Activated CD8-positive, alpha-beta memory T cell treated with anti-CD3 and anti-CD28 coated beads for 24 hours (primary cell): ENCODE measurements around the gene DPEP2.
"Not testable (repeated sequence)": the region's sequence is repeated elsewhere in the genome, so short reads cannot be mapped to it uniquely, and the experiment has no call there.

ENCODE experiments used
- DNase-seq: peaks from one replicate; pipeline ENCODE4 v3.0.0-alpha.2; 2020

The DPEP2 gene

GRCh38 chr16:67972285-67972684, 27.0 kb downstream of the DPEP2 start:
- not testable (repeated sequence) for DNase-seq

DNA sequence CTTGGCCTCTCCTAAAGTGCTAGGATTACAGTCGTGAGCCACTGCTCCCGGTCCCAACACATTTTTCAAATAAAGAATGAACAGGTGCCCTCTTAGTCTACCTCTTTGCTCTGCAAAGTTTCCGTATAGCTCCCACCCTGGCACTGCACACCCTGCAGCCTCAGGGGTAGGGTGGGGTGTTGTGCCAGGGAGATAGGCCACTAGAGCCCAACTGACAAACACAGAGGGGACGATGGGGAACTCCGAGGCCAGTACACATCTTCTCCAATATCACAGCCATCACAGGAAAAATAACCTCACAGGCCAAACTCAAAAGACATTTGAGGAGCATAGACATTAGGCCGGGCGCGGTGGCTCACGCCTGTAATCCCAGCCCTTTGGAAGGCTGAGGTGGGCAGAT, 28.2 kb downstream of the DPEP2 start:
- no peak for DNase-seq

DNA sequence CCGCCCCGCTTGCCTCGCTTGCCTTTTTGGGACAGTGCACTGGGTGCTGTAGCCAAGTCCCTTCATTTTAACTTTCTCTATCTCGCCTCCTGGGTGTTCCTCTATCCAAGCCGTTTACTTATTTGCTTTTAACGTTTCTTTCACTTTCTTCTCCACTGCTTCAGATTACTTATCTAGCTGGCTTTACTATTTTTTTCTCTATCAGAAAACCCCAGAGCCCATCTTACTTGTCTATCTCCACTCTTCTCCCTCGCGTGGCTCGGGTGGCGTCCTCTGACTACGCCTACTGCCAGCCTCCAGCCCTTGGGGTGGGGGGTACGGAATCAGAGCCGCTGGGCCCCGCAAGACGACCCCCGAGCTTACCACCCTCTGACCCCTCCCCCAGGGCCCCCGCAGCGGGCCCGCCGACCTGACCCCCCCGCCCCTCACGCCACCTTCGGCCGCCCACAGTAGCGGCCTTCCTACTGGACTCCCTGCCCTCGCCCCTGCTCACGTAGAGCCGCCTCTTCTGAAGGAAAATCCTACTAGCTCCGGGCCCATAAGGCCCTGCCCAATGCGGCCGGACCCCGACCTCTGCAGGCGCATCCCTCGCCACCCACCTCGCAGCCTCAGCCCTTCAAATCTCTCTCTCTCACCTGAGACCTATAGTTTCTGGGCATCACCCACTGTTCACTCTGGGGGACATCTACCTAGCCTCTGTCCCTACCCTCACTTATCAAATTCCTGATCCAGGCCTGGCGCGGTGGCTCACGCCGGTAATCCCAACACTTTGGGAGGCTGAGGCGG, 29.8 kb downstream of the DPEP2 start:
- DNase-seq: no peak

GRCh38 chr16:67968400-67969253, 30.7 kb downstream of the DPEP2 start, which contains the start of gene SLC12A4:
Gene SLC12A4 (minus strand): TSS chr16:67968637. CDS start chr16:67968553, 84 bp downstream.
- DNase-seq: peak; percentile 96

GRCh38 chr16:67967958-67968399, 31.3 kb downstream of the DPEP2 start:
- peak; percentile 70 for DNase-seq

GRCh38 chr16:67967183-67967957, 31.9 kb downstream of the DPEP2 start:
- peak; percentile 69 for DNase-seq

DNA sequence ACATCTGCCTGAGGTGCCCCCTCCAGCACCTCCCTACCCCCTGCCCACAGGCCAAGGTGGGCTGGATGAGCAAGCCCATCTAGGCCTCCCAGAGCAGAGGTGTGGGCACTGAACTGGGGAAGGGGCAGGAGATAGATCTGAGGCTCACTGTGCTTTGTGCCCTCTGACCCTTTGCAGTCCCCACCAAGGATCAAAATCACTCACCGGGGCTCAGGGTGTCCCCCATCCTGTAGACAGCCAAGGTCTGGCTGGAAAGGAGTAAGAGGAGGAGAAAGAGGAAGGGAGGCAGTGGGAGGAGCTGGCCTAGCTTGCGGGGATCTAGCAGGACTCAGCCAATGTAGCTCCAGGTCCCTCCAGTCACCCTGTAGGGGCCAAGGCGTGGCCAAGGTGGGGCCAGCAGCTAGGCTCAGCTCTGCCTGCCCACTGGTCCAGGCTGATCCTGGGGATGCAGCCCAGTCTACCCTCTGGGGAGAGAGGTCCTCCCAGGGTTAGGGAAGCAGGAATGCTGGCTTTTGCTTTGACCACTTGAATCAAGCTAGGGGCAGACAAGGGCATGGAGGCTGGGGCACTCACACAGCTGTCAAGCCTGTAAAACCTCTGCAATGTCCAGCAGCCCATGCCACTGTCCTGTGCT, 32.6 kb downstream of the DPEP2 start:
- no peak for DNase-seq

- no peak for DNase-seq
These were observed 33.4 kb downstream of the DPEP2 start for GRCh38 chr16:67965668-67966548.

GRCh38 chr16:67964477-67965131, 34.7 kb downstream of the DPEP2 start:
- DNase-seq: no peak

DNA sequence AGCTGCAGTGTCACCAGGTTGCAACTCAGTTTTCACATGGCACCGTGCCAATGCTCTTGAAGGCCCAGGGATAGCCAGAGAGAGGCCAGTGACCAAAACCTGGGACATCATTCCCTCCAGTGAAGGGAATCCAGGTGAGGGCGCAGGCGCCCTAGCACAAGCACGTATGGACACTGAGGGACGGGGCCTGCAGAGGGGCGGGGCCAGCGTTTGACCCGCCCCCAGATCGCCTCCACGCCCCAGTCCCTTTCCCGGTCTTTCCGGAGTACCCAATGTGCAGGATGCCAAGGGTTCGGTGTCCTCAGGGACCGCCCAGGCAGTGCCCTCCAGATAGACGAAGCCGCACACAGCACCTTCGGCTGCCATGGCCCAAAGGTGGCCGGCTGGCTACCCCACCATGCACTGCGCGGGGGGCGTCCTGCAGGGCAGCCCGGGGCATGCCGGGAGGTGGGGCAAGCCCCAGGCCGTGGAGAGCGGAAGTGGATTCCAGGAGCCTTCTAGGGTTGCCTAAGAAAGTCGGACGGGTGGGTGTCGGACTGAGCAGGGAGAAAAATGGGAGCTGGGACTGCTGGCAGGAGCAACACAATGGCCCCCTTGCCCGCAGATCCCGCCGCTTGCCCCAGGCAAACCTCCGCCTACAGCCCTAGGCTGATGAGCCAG, 35.5 kb downstream of the DPEP2 start:
- DNase-seq: no peak

GRCh38 chr16:67963292-67963661, 36.0 kb downstream of the DPEP2 start:
- no peak for DNase-seq

DNA sequence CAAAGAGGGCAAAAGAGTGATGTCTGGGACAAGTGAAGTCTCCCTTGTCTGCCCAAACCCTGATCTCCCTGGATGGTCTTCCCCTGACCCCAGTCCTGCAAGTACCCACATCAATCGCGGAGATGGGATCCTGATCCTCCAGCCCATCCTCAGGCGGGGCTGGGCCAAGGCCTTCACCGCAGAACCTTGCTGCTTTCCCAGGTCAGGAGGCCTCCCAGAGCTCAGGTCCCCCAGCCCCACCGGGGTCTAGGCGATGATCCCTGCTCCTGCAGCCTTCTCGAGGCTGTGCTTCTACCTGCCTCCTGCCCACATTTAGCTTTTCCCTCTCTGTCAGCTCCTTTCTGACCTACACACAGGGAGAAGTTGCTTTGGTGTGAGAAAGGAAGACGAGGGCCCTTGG, 37.1 kb downstream of the DPEP2 start:
- no peak for DNase-seq

DNA sequence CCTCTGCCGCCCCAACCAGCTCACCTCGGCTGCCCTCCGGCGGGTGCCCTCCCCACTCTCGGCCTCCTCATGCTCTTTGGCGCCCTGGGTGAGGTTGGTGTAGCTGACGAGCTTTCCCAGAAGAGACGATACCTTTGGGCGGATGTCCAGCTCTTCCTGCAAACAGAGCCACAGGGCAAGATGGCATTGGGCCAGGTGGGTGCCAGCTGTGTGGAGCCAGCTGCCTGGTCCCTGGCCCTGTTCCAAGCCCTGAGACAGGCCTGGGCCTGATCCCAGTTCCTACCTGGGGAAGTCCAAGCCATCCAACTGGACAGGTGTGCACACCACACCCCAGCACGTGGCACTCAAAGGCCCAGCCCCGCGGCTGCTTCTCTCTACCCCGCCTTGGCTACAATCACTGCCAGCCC, 37.7 kb downstream of the DPEP2 start:
- DNase-seq: no peak

GRCh38 chr16:67959536-67960329, 39.6 kb downstream of the DPEP2 start:
- DNase-seq: no peak

- DNase-seq: no peak
These were observed 41.7 kb downstream of the DPEP2 start for GRCh38 chr16:67957622-67958021.

DNA sequence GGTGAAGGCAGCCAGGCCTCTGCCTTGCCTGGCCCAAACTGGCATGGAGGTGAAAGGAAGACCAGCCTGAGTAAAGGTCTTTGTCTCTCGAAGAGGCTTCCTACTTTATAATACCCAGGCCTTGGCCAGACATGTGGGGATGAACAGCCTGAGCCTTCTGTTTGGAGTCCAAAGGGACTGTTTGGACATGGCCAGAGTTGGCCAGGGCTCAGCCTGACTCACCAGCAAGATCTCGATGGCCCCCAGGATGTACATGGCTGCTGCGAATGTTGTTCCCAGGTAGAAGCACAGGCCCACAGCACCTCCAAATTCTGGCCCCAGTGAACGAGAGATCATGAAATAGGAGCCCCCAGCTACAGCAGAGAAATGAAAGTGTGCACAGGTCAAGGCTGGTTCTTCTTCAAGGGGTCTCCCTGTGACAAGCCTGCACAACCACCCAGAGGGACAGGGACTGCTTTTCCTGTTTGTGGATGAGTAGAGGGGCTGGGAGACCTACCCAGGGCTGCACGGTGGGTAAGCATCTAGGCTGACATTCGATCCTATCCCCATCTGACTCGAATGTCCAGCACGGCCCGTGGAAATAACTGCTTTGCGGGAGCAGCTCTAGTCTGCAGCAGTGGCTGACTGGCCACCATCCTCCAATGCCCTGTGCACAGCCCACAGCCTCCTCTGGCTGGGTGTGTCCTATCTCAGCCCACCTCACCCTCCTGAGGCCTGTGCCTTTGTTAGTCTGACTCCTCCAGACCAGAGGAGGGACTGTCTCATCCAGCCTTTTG, 44.7 kb downstream of the DPEP2 start:
- no peak for DNase-seq

DNA sequence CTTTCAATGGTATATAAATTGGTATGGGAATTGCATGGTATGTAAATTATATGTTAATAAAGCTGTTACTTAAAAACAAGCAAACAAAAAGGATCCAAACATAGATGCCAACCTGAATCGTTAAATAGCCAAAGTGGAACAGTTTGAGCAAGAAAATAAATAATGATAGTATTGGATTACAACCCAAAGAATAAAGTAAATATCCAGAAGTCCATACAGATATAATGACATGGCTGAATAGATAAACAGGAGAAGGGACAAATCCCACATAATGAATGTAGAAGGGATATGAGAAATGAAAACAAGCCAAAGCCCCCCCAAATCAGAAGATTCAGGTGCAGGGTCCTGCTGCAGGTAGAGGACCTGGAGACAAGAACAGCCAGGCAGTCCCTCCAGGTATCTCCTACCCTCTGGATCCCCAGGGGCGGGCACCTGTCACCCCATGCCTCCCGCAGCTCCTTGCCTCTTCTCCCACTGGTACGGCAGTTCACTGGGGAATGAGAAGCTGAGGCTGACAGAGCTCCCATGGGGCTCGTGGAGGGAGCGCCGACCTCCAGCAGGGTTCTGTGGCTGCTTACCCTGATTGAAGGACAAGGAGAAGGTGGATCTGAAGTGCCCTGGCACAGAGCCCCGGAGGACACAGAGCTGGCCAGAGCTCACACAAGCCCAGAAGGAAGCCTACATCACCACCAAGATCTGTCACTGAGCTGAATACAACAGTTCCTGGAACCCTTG, 45.5 kb downstream of the DPEP2 start:
- DNase-seq: no peak

GRCh38 chr16:67951485-67951884, 47.8 kb downstream of the DPEP2 start:
- no peak for DNase-seq
